Activated effector memory CD4-positive, alpha-beta T cell treated with anti-CD3 and anti-CD28 coated beads, Interleukin-2, amount 50 U/mL, for 16 hours (primary cell): Measurements from ENCODE around the gene PANX2.

Experiments used
- DNase-seq: peaks from one replicate; pipeline ENCODE4 v3.0.0-alpha.2; 2020

The PANX2 gene

GRCh38 chr22:50173311-50173982, 2.9 kb downstream of the PANX2 start:
- no peak for DNase-seq

GRCh38 chr22:50173983-50174355, 3.4 kb downstream of the PANX2 start:
- no peak for DNase-seq

- DNase-seq = no peak
Observed at GRCh38 chr22:50174382-50175190, 4.1 kb downstream of the PANX2 start.

- DNase-seq = no peak
Observed at GRCh38 chr22:50175191-50175461, 4.6 kb downstream of the PANX2 start.

- DNase-seq = no peak
Observed at GRCh38 chr22:50175921-50176849, 5.7 kb downstream of the PANX2 start.

DNA sequence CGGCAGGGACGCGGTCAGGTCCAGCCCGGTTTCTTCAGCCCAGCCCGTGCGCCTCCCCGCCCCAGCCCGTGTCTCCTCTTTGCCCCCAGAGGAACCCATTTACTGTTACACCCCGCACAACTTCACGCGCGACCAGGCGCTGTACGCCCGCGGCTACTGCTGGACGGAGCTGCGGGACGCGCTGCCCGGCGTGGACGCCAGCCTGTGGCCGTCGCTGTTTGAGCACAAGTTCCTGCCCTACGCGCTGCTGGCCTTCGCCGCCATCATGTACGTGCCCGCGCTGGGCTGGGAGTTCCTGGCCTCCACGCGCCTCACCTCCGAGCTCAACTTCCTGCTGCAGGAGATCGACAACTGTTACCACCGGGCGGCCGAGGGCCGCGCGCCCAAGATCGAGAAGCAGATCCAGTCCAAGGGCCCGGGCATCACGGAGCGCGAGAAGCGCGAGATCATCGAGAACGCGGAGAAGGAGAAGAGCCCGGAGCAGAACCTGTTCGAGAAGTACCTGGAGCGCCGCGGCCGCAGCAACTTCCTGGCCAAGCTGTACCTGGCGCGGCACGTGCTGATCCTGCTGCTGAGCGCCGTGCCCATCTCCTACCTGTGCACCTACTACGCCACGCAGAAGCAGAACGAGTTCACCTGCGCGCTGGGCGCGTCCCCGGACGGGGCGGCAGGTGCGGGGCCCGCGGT, 6.5 kb downstream of the PANX2 start:
- no peak for DNase-seq

DNA sequence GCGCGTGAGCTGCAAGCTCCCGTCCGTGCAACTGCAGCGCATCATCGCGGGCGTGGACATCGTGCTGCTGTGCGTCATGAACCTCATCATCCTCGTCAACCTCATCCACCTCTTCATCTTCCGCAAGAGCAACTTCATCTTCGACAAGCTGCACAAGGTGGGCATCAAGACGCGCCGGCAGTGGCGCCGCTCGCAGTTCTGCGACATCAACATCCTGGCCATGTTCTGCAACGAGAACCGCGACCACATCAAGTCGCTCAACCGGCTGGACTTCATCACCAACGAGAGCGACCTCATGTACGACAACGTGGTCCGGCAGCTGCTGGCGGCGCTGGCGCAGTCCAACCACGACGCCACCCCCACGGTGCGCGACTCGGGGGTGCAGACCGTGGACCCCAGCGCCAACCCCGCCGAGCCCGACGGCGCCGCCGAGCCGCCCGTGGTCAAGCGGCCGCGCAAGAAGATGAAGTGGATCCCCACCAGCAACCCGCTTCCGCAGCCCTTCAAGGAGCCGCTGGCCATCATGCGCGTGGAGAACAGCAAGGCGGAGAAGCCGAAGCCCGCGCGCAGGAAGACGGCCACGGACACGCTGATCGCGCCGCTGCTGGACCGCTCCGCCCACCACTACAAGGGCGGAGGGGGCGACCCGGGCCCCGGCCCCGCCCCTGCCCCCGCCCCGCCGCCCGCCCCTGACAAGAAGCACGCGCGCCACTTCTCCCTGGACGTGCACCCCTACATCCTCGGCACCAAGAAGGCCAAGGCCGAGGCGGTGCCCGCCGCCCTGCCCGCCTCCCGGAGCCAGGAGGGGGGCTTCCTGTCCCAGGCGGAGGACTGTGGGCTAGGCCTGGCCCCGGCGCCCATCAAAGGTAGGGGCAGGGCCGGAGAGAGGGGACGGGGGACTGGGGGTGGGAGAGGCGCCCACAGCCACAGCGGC, 7.3 kb downstream of the PANX2 start:
- DNase-seq = no peak

DNA sequence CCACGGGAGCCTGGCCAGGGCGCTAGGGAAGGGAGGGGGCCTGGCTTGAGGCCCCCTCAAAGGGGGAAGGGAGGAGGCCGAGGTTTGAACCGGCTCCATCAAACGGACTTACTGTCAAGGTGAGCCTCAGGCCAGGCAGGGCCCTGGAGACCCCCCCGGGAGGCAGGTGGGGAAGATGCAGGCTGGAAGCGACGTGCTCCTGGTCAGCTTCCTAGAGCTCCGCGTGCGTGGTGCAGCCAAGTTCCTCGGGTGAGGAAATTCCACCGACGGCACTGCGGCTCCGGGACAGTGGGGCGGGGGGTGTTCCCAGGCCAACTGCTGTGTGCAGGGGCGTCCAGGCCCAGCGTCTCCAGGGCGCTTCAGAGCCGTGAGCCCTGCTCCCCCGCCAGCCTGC, 7.9 kb downstream of the PANX2 start:
- DNase-seq = no peak

GRCh38 chr22:50178871-50179869, 8.6 kb downstream of the PANX2 start:
- no peak for DNase-seq

DNA sequence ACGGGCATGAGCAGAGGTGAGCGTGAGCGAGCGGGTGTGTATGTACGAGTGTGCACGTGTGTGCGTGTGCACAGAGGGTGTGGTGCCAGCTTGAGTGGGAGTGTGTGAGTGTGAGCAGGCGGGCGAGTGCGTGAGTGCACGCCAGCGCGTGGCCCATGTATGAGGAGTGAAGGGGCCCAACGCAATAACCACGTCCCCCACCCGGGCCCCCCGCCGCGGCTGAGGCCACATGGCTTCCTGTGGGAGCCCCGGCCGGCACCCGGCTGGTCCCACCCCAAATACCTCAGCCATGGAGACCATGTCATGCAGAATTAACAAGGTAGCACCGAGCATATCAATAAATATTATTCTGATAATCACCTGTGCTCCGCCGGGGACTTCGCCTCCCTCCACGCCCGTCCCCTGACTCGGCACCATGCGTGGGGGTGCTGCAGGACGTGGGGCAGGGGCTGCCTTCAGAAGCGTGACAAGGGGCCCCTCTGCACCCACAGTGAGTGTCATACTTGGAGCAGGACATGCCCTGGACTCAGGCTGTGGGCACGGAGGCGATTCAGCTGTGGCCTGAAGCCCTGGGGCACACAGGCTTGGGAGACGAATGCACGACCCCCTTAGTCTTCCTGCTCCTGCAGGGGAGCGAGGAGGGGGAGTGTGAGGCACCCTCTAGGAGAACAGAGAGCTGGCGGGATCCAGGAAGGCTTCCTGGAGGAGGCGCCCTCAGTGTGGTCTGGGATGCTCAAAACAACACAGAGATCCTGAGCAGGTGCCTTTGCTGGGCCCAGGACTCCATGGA, 9.6 kb downstream of the PANX2 start:
- no peak for DNase-seq

DNA sequence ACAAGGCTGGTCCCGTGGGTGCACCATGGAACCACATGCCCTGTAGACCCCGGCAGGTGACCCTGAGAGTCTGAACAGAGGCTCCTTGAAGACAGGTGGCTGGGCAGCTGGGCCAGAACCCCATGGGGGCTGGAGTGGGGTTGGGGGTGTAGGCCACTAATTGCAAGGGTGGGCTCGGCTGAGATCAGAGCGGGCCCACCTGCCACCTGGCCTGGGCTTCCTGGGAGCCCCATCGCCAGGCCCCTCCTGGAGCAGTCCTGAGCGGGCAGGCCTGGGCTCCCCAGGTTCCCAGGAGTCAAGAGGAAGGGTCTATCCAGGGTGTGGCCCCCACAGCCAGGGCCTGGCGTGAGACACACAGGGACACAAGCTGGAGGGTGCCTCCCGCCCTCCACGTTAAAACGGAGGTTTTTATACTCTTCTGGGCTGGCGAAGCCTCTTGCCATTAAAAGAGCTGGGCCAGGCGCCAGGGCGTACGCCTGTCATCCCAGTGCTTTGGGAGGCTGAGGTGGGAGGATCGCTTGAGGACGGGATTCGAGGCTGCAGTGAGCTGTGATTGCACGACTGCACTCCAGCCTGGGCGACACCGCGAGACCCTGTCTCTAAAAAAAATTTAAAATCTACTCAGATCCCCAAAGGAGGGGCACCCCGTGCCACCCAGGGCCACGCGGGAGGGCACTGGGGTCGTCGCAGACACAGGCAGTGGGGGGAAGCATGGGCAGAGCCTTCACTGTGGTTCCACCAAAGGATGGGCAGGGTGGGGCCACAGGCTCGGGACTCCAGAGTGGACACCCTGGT, 10.4 kb downstream of the PANX2 start:
- DNase-seq = no peak

GRCh38 chr22:50182176-50183081, 11.9 kb downstream of the PANX2 start:
- DNase-seq = no peak

DNA sequence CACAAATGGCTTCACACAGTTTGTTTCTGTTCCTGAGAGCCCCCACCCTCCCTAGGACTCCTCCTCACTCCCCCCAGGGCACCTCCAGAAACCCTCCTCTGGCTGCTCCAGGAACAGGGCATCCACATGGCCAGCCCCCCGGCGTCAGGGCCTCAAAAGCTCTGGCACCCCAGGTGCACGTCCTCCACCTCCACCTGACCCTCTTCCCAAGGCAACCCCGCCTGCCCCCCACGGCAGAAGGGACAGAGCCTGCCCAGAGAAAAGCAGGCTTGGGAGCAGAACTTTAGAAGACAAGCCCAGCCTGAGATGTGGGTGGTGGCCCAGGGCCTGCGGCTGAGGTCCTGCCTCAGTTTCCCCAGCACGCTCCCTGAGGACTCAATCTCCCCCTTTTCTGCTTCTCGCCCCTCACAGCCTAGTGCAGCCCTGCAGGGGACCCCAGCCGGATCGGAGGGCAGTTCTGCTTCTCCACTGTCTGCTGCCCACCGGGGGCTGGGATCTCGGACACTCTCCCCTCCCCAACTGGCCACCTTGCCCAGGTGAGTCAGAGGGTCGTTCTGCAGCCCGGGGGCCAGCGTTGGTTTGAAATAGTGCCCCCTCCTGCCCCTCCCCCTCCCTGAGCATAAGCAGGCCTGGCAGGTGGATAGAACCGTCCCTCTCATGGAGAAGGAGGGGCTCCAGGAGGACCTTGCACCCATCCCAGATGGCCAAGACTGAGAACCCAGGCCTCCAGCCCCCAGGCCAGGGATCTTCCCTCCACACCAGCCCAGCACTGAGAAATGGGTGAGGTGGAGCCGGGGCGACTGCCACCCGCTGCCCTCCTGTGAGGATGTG, 12.8 kb downstream of the PANX2 start:
- no peak for DNase-seq

DNA sequence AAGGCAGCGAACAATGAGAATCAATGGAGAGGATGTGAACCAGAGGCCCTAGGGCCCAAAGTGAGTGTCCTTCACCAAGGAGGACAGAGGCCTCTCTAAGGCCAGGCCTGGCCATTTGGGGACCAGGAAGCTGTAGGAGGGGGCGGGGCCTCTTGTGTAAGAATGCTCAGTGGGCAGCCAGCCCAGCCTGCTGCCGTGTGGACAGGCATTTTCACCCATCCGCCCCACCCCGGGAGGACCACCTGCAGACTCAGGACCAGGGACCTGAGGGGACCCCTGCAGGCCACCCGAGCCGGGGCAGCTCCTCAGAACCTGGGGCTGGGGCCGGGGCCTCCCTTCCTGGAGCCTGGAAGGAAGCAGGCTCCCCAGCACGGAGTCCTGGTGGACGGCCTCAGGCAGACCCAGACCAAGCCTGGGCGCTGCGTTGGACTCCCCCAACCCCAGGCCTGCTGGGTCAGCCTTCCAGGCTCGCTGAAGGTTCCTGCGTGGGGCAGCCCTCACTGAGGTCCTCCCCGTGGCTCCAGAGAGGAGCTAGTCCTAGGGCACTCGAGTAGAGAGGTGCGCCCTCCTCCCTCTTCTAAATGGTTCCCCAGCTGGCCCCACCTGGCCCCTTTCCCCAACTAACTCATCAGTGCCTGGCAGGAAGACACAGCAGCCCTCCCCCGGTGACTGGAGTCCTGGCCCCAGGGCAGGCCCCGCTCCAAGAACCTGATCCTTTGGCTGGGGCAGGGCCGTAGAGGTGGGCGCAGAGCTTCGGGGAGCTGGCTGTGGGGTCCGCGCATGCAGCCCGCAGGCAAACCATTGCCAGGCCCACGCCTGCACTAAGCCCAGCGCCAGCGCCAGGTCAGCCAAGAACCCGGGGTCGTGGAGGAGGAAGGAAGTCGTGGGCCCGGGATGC, 13.7 kb downstream of the PANX2 start:
- no peak for DNase-seq

- no peak for DNase-seq
Observed at GRCh38 chr22:50184902-50185374, 14.4 kb downstream of the PANX2 start.
